ENCODE results near the gene ARHGAP22.

- TF ChIP-seq POLR2AphosphoS5 (IDR thresholded peaks at IDR 0.05; ENCODE audit: low read depth, low read length) (no peak), POLR2A (IDR thresholded peaks at IDR 0.05; ENCODE audit: low read depth, low read length) (no peak), POU2F2 (IDR thresholded peaks at IDR 0.05; ENCODE audit: low read depth, low read length) (no peak), SPI1 (IDR thresholded peaks at IDR 0.05; ENCODE audit: low read depth, low read length) (no peak)
These were observed 29.0 kb downstream of the ARHGAP22 start for GRCh38 chr10:48575901-48576300.
